Measurements from ENCODE around the gene TSPAN11. TPM values are rescaled to one million over a fixed set of nuclear protein-coding genes. Genes with fewer than 3 reads are reported as not detected.

TSPAN11 gene
- total and polyA plus RNA-seq, 9 donors = 0.33 to 2.8 (median 1.5) TPM

- Histone ChIP-seq H3K4me1 (ENCODE audit: insufficient read depth) (peaks cover 6% of the 10 kb centered on the region), H3K36me3 (no peaks in the 10 kb centered on the region), H3K27me3 (no peaks in the 10 kb centered on the region), H3K4me3 (no peak overlapping the region), H3K27ac (no peak overlapping the region), H3K9me3 (no peaks in the 10 kb centered on the region)
- WGBS, 3 donors = 66 to 76% (median 69%) methylated on average over 6 of the region's 6 CpGs
- intact Hi-C loops (cut with DNase I) = no loop called here
- no peak for TF ChIP-seq CTCF (IDR thresholded peaks at IDR 0.05)
- no peak for DNase-seq
Measured at GRCh38 chr12:30973175-30973574, 46.6 kb downstream of the TSPAN11 start.

GRCh38 chr12:30973830-30974229 is 47.3 kb downstream of the TSPAN11 start:
- TF ChIP-seq EP300 (IDR thresholded peaks at IDR 0.05) = no peak
- no peak for TF ChIP-seq POLR2A (IDR thresholded peaks at IDR 0.05)
- TF ChIP-seq CTCF (IDR thresholded peaks at IDR 0.05) = no peak
- Histone ChIP-seq H3K4me1 (ENCODE audit: insufficient read depth) (peaks cover 6% of the 10 kb centered on the region), H3K4me3 (no peak overlapping the region), H3K27me3 (no peaks in the 10 kb centered on the region), H3K36me3 (no peaks in the 10 kb centered on the region), H3K9me3 (no peaks in the 10 kb centered on the region), H3K27ac (no peak overlapping the region)
- DNase-seq = no peak
- 86 to 91% (median 89%) methylated on average over 5 of the region's 5 CpGs for WGBS, 3 donors
- intact Hi-C loops (cut with DNase I) = no loop called here

DNA sequence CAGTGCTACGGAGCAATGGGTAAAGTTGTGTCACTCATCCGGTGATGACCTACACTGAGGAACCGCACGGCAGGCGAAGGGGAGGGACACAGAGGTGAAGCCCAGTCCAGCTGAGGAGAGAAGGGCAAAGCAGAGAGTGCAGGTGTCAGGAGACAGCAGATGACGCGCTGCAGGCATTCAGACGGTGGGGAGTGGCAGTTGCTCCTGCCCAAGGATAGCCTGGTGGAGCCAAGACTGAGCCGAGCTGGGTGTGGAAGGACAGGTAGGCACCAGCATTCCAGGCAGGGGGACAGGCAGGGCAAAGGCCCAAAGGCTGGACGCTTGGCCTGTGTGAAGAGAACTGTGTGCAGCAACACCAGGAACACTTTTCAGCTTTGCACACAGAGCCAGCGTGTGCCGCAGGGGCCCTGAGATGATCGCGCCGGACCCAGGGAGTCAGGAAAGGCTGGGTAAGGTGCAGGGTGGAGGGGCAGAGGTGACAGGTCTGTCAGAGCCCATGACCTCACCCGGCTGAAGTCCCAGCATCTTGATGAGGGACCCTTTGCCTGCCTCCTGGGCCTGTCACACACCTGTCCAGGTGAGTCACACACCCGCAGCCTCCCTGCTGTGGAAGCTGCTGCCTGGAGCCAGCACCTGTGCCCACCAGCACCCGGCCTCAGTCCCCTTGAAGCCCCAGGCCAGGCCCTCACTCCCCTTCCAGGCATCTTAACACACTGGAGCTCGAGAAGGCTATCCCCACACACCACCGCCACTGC is 48.4 kb downstream of the TSPAN11 start:
- TF ChIP-seq EP300 (IDR thresholded peaks at IDR 0.05) = no peak
- TF ChIP-seq CTCF (IDR thresholded peaks at IDR 0.05) = no peak
- no peak for TF ChIP-seq POLR2A (IDR thresholded peaks at IDR 0.05)
- DNase-seq = no peak
- H3K4me1 ChIP-seq (ENCODE audit: insufficient read depth) = peaks cover 6% of the 10 kb centered on the region
- WGBS, 3 donors = 85 to 89% (median 86%) methylated on average over 20 of the region's 20 CpGs
- no peak overlapping the region for H3K4me3 ChIP-seq
- intact Hi-C loops (cut with DNase I) = loop anchor here in 1 of 4 donors (5.0 kb wide), 1 partner anchor 727 kb away; no protein-coding TSS in a partner anchor
- no peaks in the 10 kb centered on the region for H3K27me3 ChIP-seq
- H3K36me3 ChIP-seq = no peaks in the 10 kb centered on the region
- H3K27ac ChIP-seq = no peak overlapping the region
- H3K9me3 ChIP-seq = no peaks in the 10 kb centered on the region

- Histone ChIP-seq H3K4me1 (ENCODE audit: insufficient read depth) (peaks cover 3% of the 10 kb centered on the region), H3K27me3 (no peaks in the 10 kb centered on the region), H3K27ac (no peak overlapping the region), H3K4me3 (no peak overlapping the region), H3K9me3 (no peaks in the 10 kb centered on the region), H3K36me3 (no peaks in the 10 kb centered on the region)
- 84 to 89% (median 87%) methylated on average over 6 of the region's 6 CpGs for WGBS, 3 donors
- intact Hi-C loops (cut with DNase I) = loop anchor here in 1 of 4 donors (5.0 kb wide), 1 partner anchor 727 kb away; no protein-coding TSS in a partner anchor
- TF ChIP-seq POLR2A (IDR thresholded peaks at IDR 0.05) (no peak), CTCF (IDR thresholded peaks at IDR 0.05) (no peak), EP300 (IDR thresholded peaks at IDR 0.05) (no peak)
- no peak for DNase-seq
Measured at GRCh38 chr12:30975581-30975980, 49.0 kb downstream of the TSPAN11 start.

Data from ovary (tissue), 9 donors.